Measurements from ENCODE around the gene INO80D. TPM values are rescaled to one million over a fixed set of nuclear protein-coding genes. Genes with fewer than 3 reads are reported as not detected.
A peak's percentile ranks its signal among the peaks of the same experiment; 100 is the strongest.

INO80D gene
- total and polyA plus RNA-seq, 2 of the 8 experiments (the other 6 are each of a cell fraction or from before 2014, with no cell fraction given): 6.2 to 37.4 TPM

DNA sequence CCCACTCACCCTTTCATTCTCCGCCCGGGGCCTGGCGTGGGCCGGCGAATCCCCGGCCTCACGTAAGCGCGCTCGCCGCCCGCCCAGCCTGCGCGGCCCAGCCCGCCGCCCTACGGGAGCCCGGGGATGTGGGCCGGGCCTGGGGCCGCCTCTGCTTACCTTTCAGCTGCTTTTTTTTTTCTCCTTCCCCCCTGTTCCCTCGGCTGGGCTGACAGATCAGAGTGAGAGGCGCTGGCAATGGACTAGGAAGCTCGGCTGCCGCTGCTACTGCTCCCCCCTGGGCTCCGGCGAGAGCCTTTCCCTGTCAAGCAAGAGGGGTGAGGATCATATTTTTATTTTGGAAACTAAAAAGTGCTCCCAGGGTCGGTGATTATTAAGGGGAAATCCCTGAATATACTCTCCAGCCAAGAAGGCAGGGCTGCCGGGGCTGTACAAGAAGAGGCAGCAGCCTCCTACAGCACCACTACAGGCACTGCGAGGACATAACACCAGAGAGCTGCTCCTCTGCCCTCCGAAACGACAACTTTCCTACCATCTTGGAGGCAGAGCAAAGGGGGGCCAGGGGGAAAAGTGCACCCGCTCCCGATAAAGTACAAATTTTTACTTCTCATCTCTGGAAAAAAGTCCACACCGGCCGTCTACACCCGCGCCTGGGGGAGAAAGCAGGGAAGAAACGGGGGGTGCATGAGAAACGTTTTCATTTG lies at the start of gene INO80D (continued):
- TF ChIP-seq SIN3A (conservative IDR thresholded peaks at IDR 0.05 in 1 of 2, IDR thresholded peaks at IDR 0.05 in 1 of 2; ENCODE audit: low read depth in 1 of 2, low read length in 2 of 2) (peak; percentile 77 to 78; a peak in 1 of 4 replicates), BCL11A (IDR thresholded peaks at IDR 0.05; ENCODE audit: low read depth in 2 of 2, low read length in 2 of 2) (no peak), SP1 (IDR thresholded peaks at IDR 0.05; ENCODE audit: low read depth, low read length) (no peak), CREB1 (IDR thresholded peaks at IDR 0.05) (no peak), ASH2L (IDR thresholded peaks at IDR 0.05; ENCODE audit: low read length) (peak; percentile 72), NRF1 (IDR thresholded peaks at IDR 0.05; ENCODE audit: low read depth, low read length) (no peak), FOSL1 (IDR thresholded peaks at IDR 0.05; ENCODE audit: insufficient read depth, low read depth, low read length) (no peak), GABPA (IDR thresholded peaks at IDR 0.05; ENCODE audit: borderline replicate concordance, insufficient read depth, low read length) (no peak), NANOG (IDR thresholded peaks at IDR 0.05; ENCODE audit: insufficient read depth, low read depth, low read length, poor library complexity, severe bottlenecking) (no peak), KDM1A (IDR thresholded peaks at IDR 0.05; ENCODE audit: borderline replicate concordance, low read length) (no peak), TAF1 (IDR thresholded peaks at IDR 0.05; ENCODE audit: low read depth, low read length) (peak; percentile 77), BACH1 (IDR thresholded peaks at IDR 0.05; ENCODE audit: low read length) (no peak), RXRA (IDR thresholded peaks at IDR 0.05; ENCODE audit: insufficient read depth, low read depth, low read length) (no peak), JUN (IDR thresholded peaks at IDR 0.05; ENCODE audit: low read depth, low read length) (no peak)
- TF ChIP-seq, protein P1, sequence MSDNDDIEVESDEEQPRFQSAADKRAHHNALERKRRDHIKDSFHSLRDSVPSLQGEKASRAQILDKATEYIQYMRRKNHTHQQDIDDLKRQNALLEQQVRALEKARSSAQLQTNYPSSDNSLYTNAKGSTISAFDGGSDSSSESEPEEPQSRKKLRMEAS (IDR thresholded peaks at IDR 0.05): no peak

All from H1 (cell line).